A549 (cell line): ENCODE results near the gene PALM3. TPM values are rescaled to one million over a fixed set of nuclear protein-coding genes. Genes with fewer than 3 reads are reported as not detected.

Source experiments
- ATAC-seq, 2 experiments: fragments of 200-7000 bp in 1 of 2; fragments of >200 bp in 1 of 2; cut with Nextera tagmentation in 1 of 2; cut with Tn5 transposase in 1 of 2; 3 replicates each; pipeline versions ENCODE4 v1.8.0 to v1.9.1; 2018 to 2020; ENCODE audit warnings: mild to moderate bottlenecking in 1 of 2, moderate library complexity in 1 of 2
- CTCF ChIA-PET: fragments of 300-600 bp; sonication (Branson Sonifier 250); formaldehyde crosslinking; extraction: SDS; loops from one replicate; lab custom pipeline; 2021; ENCODE audit warnings: antibody characterized with exemption, inconsistent platforms; lab: Yijun Ruan, JAX
- POLR2A ChIA-PET: fragments of 350-600 bp; formaldehyde crosslinking; extraction: SDS; loops from one replicate; lab custom pipeline; 2021; ENCODE audit warnings: antibody characterized with exemption, inconsistent platforms; lab: Yijun Ruan, JAX
- DNase-seq, 2 experiments: peaks; one replicate each; pipeline versions ENCODE4 v3.0.0 to v3.0.0-alpha.2; 2011 to 2016; ENCODE audit warnings: low read depth in 1 of 2, low spot score in 1 of 2
- FAIRE-seq: peaks from 2 replicates; lab custom pipeline; 2011; peaks lifted over from hg19 to GRCh38; lab: Jason Lieb, UNC
- H3K27ac ChIP-seq, 2 experiments: fragments of >200 bp; sonication (Bioruptor Twin); formaldehyde crosslinking; 3 replicates each; pipeline ENCODE4 v1.5.1; 2016 to 2017
- H3K4me1 ChIP-seq: fragments of >200 bp; sonication (Bioruptor Twin); formaldehyde crosslinking; 3 replicates; pipeline ENCODE4 v1.6.1; 2016
- H3K4me2 ChIP-seq: fragments of >200 bp; sonication (Bioruptor Twin); formaldehyde crosslinking; 3 replicates; pipeline ENCODE4 v1.6.1; 2016
- H3K4me3 ChIP-seq: fragments of >200 bp; sonication (Bioruptor Twin); formaldehyde crosslinking; 3 replicates; pipeline ENCODE4 v1.5.1; 2016
- H3K9me3 ChIP-seq: fragments of >200 bp; sonication (Bioruptor Twin); formaldehyde crosslinking; 3 replicates; pipeline ENCODE4 v1.6.1; 2016
- FOSL2 ChIP-seq, 2 experiments: fragments of 450-650 bp in 1 of 2; fragments of >200 bp in 1 of 2; sonication (Bioruptor Twin) in 1 of 2; formaldehyde crosslinking; IDR thresholded peaks; 2 replicates each; pipeline versions ENCODE4 v1.5.0 to v1.6.1; 2016 to 2020; ENCODE audit warnings: mild to moderate bottlenecking in 1 of 2, moderate library complexity in 1 of 2
- HEYL ChIP-seq: fragments of 250-450 bp; sonication (Bioruptor Pico); IDR thresholded peaks from 2 replicates; pipeline ENCODE4 v1.8.0; 2021; ENCODE audit warnings: mild to moderate bottlenecking, moderate library complexity
- HOXB13 ChIP-seq: fragments of 250-450 bp; sonication (Bioruptor Pico); IDR thresholded peaks from 2 replicates; pipeline ENCODE4 v1.5.0; 2020; ENCODE audit warnings: low read depth, mild to moderate bottlenecking, moderate library complexity
- JUN ChIP-seq, 2 experiments: fragments of >200 bp; sonication (Bioruptor Twin); formaldehyde crosslinking; IDR thresholded peaks; 2 replicates in 1 of 2; 3 replicates in 1 of 2; pipeline ENCODE4 v1.6.1; 2016 to 2017
- JUNB ChIP-seq: fragments of >200 bp; sonication (Bioruptor Twin); formaldehyde crosslinking; IDR thresholded peaks from 2 replicates; pipeline ENCODE4 v1.6.1; 2016
- MAZ ChIP-seq: fragments of 150-350 bp; IDR thresholded peaks from 2 replicates; pipeline ENCODE4 v1.6.1; 2014; ENCODE audit warnings: antibody characterized with exemption, low read depth, low read length, borderline replicate concordance
- NPAS2 ChIP-seq: fragments of 250-450 bp; sonication (Bioruptor Pico); IDR thresholded peaks from 2 replicates; pipeline ENCODE4 v1.8.0; 2022; ENCODE audit warnings: mild to moderate bottlenecking, moderate library complexity, borderline replicate concordance
- PHF8 ChIP-seq: fragments of 200-600 bp; sonication (generic); IDR thresholded peaks from 2 replicates; pipeline ENCODE4 v1.6.1; 2016; ENCODE audit warnings: low read depth, mild to moderate bottlenecking, antibody characterized with exemption, moderate library complexity, borderline replicate concordance
- POLR2AphosphoS2 ChIP-seq: conservative IDR thresholded peaks from 2 replicates; pipeline ENCODE4 v1.6.1; 2012; ENCODE audit warnings: low read length, improper control_type of control experiment, inconsistent platforms
- SMC3 ChIP-seq: fragments of >200 bp; sonication (Bioruptor Twin); formaldehyde crosslinking; IDR thresholded peaks from 3 replicates; pipeline ENCODE4 v1.6.1; 2018; ENCODE audit warnings: inconsistent platforms
- SREBF2 ChIP-seq: fragments of 450-650 bp; IDR thresholded peaks from 2 replicates; pipeline ENCODE4 v1.6.1; 2014; ENCODE audit warnings: mild to moderate bottlenecking, moderate library complexity
- ZC3H11A ChIP-seq: fragments of 450-650 bp; IDR thresholded peaks from 2 replicates; pipeline ENCODE4 v1.6.1; 2014; ENCODE audit warnings: antibody characterized with exemption, mild to moderate bottlenecking
- ZSCAN20 ChIP-seq: fragments of 250-450 bp; sonication (Bioruptor Pico); IDR thresholded peaks from 2 replicates; pipeline ENCODE4 v1.8.0; 2022; ENCODE audit warnings: mild to moderate bottlenecking, moderate library complexity
- WGBS: methylation state at CpG from one replicate; pipeline ENCODE4 v1.1.6; 2017; ENCODE audit errors: missing lambda C conversion rate; 5-methylcytosine and 5-hydroxymethylcytosine counted together
- polyA plus RNA-seq, 4 experiments: library from polyadenylated mRNA; depleted of rRNA in 3 of 4; stranded (reverse); fragments of >200 nt; fragmentation: RNase III in 1 of 4; extraction: RNeasy Plus Mini Kit Qiagen cat#74134 plus additional on column Dnase treatment in 1 of 4; gene quantifications; 2 replicates in 3 of 4; 3 replicates in 1 of 4; pipeline ENCODE4 v1.2.3, GENCODE V29; 2011 to 2017
- TF ChIP-seq, protein P1 (sequence below): fragments of >200 bp; sonication (Bioruptor Twin); formaldehyde crosslinking; IDR thresholded peaks from 3 replicates; pipeline ENCODE4 v1.6.1; 2016
- TF ChIP-seq, protein P2 (sequence below): IDR thresholded peaks from 2 replicates; pipeline ENCODE4 v1.6.1; 2012; ENCODE audit warnings: low read depth, borderline replicate concordance
- TF ChIP-seq, protein P3 (sequence below): fragments of 150-350 bp; IDR thresholded peaks from 2 replicates; pipeline ENCODE4 v1.6.1; 2014; ENCODE audit warnings: low read depth, mild to moderate bottlenecking, low read length
- TF ChIP-seq, protein P4 (sequence below): fragments of >200 bp; sonication (Bioruptor Twin); formaldehyde crosslinking; IDR thresholded peaks from 3 replicates; pipeline ENCODE4 v1.5.1; 2016
- TF ChIP-seq, protein P5 (sequence below): fragments of 450-650 bp; IDR thresholded peaks from 2 replicates; pipeline ENCODE4 v1.6.1; 2014; ENCODE audit warnings: antibody characterized with exemption

The PALM3 gene
- polyA plus RNA-seq, 2 of the 4 experiments (the other 2 are of a cell fraction) = 0.96 to 12.1 TPM

DNA sequence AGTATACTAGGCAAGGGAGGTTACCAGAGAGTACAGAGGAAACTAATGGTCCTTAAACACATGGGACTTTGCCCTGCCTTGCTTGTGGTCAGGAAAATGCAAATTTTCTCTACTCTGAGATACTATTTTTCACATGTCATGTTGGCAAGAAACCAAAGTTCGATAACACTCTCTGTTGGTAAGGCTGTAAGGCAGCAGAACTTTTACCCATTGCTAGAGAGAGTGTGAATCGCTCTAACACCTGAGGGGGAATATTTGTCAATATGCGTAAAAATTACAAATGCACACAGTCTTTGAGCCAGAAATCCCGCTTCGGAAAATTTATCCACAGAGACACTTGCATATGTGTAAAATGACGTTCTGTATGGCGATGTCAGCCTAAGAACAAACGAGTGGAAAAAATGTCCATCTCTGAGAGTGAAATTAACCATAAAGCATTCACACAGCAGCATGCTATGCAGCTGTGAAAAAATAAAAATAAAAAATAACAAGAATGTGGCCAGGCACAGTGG is 46.3 kb downstream of the PALM3 start:
- Histone ChIP-seq H3K4me1 (no peaks in the 10 kb centered on the region), H3K4me2 (no peak overlapping the region), H3K4me3 (no peak overlapping the region), H3K27ac (no peak overlapping the region), H3K9me3 (no peaks in the 10 kb centered on the region)
- no peak for FAIRE-seq
- ChIA-PET CTCF (interaction anchor here (0.6 to 1.7 kb wide), 3 partner anchors 27 to 520 kb away, joined by 3 to 4 read pairs (median 3); no protein-coding TSS in a partner anchor), POLR2A (no interaction called here)
- no peak for ATAC-seq
- 87% methylated on average over 8 of the region's 8 CpGs for WGBS
- no peak for DNase-seq
- no peak for TF ChIP-seq SREBF2
- TF ChIP-seq, protein P1, sequence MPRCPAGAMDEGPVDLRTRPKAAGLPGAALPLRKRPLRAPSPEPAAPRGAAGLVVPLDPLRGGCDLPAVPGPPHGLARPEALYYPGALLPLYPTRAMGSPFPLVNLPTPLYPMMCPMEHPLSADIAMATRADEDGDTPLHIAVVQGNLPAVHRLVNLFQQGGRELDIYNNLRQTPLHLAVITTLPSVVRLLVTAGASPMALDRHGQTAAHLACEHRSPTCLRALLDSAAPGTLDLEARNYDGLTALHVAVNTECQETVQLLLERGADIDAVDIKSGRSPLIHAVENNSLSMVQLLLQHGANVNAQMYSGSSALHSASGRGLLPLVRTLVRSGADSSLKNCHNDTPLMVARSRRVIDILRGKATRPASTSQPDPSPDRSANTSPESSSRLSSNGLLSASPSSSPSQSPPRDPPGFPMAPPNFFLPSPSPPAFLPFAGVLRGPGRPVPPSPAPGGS = no peak

DNA sequence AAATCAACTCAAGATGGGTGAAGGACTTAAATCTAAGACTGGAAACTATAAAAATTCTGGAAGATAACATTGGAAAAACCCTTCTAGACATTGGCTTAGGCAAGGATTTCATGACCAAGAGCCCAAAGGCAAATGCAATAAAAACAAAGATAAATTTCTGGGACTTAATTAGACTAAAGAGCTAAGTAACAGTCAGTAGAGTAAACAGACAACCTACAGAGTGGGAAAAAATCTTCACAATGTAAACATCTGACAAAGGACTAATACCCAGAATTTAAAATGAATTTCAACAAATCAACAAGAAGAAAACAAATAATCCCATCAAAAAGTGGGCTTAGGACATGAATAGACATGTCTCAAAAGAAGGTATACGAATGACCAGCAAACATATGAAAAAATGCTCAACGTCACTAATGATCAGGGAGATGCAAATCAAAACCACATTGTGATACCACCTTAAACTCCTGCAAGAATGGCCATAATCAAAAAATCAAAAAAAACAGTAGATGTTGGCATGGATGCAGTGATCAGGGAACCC is 49.4 kb downstream of the PALM3 start:
- Histone ChIP-seq H3K27ac (no peak overlapping the region), H3K4me2 (no peak overlapping the region), H3K4me1 (no peaks in the 10 kb centered on the region), H3K9me3 (no peaks in the 10 kb centered on the region), H3K4me3 (no peak overlapping the region)
- POLR2A ChIA-PET = no interaction called here
- 60% methylated on average over 2 of the region's 2 CpGs for WGBS
- ATAC-seq = no peak
- FAIRE-seq = no peak
- no peak for DNase-seq
- CTCF ChIA-PET = no interaction called here
- TF ChIP-seq MAZ = no peak
- TF ChIP-seq HEYL = no peak
- TF ChIP-seq HOXB13 (CRISPR knock-in tag) = no peak
- TF ChIP-seq, protein P2, sequence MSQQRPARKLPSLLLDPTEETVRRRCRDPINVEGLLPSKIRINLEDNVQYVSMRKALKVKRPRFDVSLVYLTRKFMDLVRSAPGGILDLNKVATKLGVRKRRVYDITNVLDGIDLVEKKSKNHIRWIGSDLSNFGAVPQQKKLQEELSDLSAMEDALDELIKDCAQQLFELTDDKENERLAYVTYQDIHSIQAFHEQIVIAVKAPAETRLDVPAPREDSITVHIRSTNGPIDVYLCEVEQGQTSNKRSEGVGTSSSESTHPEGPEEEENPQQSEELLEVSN = no peak
- no peak for TF ChIP-seq ZC3H11A
- no peak for TF ChIP-seq NPAS2
- TF ChIP-seq, protein P3, sequence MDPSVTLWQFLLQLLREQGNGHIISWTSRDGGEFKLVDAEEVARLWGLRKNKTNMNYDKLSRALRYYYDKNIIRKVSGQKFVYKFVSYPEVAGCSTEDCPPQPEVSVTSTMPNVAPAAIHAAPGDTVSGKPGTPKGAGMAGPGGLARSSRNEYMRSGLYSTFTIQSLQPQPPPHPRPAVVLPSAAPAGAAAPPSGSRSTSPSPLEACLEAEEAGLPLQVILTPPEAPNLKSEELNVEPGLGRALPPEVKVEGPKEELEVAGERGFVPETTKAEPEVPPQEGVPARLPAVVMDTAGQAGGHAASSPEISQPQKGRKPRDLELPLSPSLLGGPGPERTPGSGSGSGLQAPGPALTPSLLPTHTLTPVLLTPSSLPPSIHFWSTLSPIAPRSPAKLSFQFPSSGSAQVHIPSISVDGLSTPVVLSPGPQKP = no peak
- TF ChIP-seq POLR2AphosphoS2 = no peak
- TF ChIP-seq, protein P4, sequence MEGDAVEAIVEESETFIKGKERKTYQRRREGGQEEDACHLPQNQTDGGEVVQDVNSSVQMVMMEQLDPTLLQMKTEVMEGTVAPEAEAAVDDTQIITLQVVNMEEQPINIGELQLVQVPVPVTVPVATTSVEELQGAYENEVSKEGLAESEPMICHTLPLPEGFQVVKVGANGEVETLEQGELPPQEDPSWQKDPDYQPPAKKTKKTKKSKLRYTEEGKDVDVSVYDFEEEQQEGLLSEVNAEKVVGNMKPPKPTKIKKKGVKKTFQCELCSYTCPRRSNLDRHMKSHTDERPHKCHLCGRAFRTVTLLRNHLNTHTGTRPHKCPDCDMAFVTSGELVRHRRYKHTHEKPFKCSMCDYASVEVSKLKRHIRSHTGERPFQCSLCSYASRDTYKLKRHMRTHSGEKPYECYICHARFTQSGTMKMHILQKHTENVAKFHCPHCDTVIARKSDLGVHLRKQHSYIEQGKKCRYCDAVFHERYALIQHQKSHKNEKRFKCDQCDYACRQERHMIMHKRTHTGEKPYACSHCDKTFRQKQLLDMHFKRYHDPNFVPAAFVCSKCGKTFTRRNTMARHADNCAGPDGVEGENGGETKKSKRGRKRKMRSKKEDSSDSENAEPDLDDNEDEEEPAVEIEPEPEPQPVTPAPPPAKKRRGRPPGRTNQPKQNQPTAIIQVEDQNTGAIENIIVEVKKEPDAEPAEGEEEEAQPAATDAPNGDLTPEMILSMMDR = no peak
- no peak for TF ChIP-seq FOSL2 (IDR thresholded peaks at IDR 0.05)
- no peak for TF ChIP-seq FOSL2 (CRISPR knock-in tag; IDR thresholded peaks at IDR 0.05)
- no peak for TF ChIP-seq JUN (IDR thresholded peaks at IDR 0.05)
- TF ChIP-seq ZSCAN20 (CRISPR knock-in tag) = no peak
- TF ChIP-seq, protein P5, sequence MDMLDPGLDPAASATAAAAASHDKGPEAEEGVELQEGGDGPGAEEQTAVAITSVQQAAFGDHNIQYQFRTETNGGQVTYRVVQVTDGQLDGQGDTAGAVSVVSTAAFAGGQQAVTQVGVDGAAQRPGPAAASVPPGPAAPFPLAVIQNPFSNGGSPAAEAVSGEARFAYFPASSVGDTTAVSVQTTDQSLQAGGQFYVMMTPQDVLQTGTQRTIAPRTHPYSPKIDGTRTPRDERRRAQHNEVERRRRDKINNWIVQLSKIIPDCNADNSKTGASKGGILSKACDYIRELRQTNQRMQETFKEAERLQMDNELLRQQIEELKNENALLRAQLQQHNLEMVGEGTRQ = no peak
- TF ChIP-seq PHF8 = no peak
- TF ChIP-seq SMC3 = no peak
- TF ChIP-seq JUNB = no peak
